A549 (cell line): ENCODE results near the gene ARAP3.

Experiments used
- CBX8 ChIP-seq: fragments of 200-600 bp; sonication (generic); IDR thresholded peaks from 2 replicates; pipeline ENCODE4 v1.6.1; 2016
- CTCF ChIP-seq: fragments of >200 bp; sonication (Bioruptor Twin); formaldehyde crosslinking; IDR thresholded peaks from 3 replicates; pipeline ENCODE4 v1.5.1; 2016
- EP300 ChIP-seq, 2 experiments: fragments of >200 bp; sonication (Bioruptor Twin); formaldehyde crosslinking; IDR thresholded peaks; 2 replicates in 1 of 2; 3 replicates in 1 of 2; pipeline ENCODE4 v1.6.1; 2016 to 2017
- ESRRA ChIP-seq: fragments of 150-350 bp; IDR thresholded peaks from 2 replicates; pipeline ENCODE4 v1.6.1; 2014; ENCODE audit warnings: mild to moderate bottlenecking, low read length, borderline replicate concordance
- HOXA7 ChIP-seq: fragments of 250-450 bp; sonication (Bioruptor Pico); IDR thresholded peaks from 2 replicates; pipeline ENCODE4 v1.5.0; 2020; ENCODE audit warnings: mild to moderate bottlenecking, moderate library complexity
- MAFK ChIP-seq: fragments of 450-650 bp; IDR thresholded peaks from 2 replicates; pipeline ENCODE4 v1.6.1; 2014; ENCODE audit not compliant: partially characterized antibody
- MAX ChIP-seq: IDR thresholded peaks from 2 replicates; pipeline ENCODE4 v1.6.1; 2012
- MYC ChIP-seq: IDR thresholded peaks from 2 replicates; pipeline ENCODE4 v1.6.1; 2012; ENCODE audit warnings: mild to moderate bottlenecking, inconsistent platforms, low read length, improper control_type of control experiment, borderline replicate concordance
- NFE2L2 ChIP-seq: fragments of 150-350 bp; conservative IDR thresholded peaks from 2 replicates; pipeline ENCODE4 v1.6.1; 2014; ENCODE audit warnings: low read length
- POLR2A ChIP-seq: IDR thresholded peaks from 2 replicates; pipeline ENCODE4 v1.6.1; 2012; ENCODE audit warnings: mild to moderate bottlenecking, low read length
- REST ChIP-seq: fragments of 200-600 bp; sonication (generic); IDR thresholded peaks from 2 replicates; pipeline ENCODE4 v1.6.1; 2016; ENCODE audit warnings: antibody characterized with exemption, mild to moderate bottlenecking, moderate library complexity
- RFX5 ChIP-seq: fragments of 450-650 bp; IDR thresholded peaks from 2 replicates; pipeline ENCODE4 v1.7.1; 2014; ENCODE audit warnings: antibody characterized with exemption, mild to moderate bottlenecking, moderate library complexity
- SMC3 ChIP-seq: fragments of >200 bp; sonication (Bioruptor Twin); formaldehyde crosslinking; IDR thresholded peaks from 3 replicates; pipeline ENCODE4 v1.6.1; 2018; ENCODE audit warnings: inconsistent platforms
- ZC3H11A ChIP-seq: fragments of 450-650 bp; IDR thresholded peaks from 2 replicates; pipeline ENCODE4 v1.6.1; 2014; ENCODE audit warnings: antibody characterized with exemption, mild to moderate bottlenecking

GRCh38 chr5:141677415-141677814 is 4.6 kb downstream of the ARAP3 start:
- TF ChIP-seq MAX (no peak), CTCF (no peak), POLR2A (no peak), EP300 (IDR thresholded peaks at IDR 0.05) (no peak), MAFK (no peak), CBX8 (no peak), SMC3 (no peak), REST (no peak), HOXA7 (CRISPR knock-in tag) (no peak), NFE2L2 (no peak), MYC (no peak), ESRRA (no peak), ZC3H11A (no peak), RFX5 (no peak)
